GM21360 (cell line): ENCODE measurements around the gene PLB1.
"Not testable (repeated sequence)": the region's sequence is repeated elsewhere in the genome, so short reads cannot be mapped to it uniquely, and the experiment has no call there.

ENCODE experiments used
- ATAC-seq: cut with Tn5 transposase; IDR thresholded peaks from one replicate; pipeline ENCODE4 v1.9.1; 2021; ENCODE audit warnings: mild to moderate bottlenecking, moderate library complexity; ENCODE audit not compliant: unreplicated experiment

PLB1 gene

DNA sequence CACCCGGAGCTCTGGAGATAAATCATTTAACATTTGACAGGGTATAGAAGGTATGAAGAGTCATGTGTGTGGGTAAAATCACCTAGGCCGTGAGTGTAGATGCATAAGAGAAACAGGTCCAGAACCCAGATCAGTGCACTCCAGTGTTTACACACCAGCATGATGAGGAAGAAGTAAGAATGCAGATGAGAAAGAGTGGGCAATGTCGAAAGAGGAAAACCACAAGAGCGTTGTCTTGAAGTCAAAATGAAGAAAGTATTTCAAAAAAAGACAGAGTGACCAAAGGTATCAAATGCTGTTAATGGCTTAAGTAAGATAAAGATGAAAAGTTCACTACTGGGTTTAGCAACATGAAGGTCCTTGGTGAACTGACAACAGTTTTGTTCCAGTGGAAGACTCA, 32.0 kb upstream of the PLB1 start:
- no peak for ATAC-seq

DNA sequence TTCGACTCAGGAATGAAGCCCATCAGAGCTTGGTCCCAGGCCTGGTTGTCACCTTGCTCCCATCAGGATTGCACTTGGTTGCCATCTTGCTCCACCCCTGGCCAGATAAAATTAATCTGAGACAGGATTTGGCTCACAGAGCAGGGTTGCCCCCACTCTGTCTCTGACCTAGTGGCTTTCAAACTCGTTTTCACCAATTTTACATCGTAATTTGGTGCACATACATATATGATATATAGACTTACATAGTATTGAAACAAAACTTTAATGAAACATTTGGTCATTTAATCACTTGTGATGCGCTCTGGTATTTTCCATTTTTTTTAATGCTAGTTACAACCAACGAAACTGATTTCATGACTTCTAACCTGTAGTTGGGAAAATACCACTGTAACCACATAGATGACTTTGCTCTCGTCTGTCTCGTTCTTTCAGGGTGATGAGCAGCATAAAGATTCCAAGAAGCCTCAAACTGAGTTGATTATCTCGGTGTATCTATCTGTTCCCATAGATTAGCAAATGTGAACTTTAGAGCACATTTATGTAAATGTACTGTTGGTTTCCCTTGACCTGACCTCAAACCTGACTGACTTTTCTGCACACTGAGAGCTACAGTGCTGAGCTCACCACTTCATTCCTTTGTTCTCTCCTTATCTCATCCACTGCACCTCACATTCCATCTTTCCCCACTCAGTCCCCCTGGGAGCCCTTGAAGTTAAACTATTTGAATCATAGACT, 30.5 kb upstream of the PLB1 start:
- ATAC-seq: no peak

DNA sequence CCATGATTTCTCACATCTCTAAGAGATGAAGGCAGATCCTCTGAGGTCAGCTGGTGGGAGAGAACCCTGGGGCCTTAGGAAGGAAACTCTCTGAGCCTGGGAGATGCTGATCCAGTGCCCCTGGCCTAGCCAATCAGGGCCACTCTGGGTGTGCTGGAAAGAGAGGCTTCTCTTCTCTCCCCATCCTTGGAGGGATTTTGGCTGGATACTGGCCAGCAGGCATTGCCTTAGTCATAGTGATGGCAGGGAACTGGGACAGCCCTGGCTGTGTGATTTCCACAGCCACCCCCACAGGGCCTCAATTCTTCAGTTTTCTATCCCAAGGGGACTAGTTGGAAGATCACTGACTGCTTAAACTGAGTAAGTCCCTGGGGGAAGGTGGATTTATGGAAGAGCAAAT, 26.6 kb upstream of the PLB1 start:
- ATAC-seq: no peak

DNA sequence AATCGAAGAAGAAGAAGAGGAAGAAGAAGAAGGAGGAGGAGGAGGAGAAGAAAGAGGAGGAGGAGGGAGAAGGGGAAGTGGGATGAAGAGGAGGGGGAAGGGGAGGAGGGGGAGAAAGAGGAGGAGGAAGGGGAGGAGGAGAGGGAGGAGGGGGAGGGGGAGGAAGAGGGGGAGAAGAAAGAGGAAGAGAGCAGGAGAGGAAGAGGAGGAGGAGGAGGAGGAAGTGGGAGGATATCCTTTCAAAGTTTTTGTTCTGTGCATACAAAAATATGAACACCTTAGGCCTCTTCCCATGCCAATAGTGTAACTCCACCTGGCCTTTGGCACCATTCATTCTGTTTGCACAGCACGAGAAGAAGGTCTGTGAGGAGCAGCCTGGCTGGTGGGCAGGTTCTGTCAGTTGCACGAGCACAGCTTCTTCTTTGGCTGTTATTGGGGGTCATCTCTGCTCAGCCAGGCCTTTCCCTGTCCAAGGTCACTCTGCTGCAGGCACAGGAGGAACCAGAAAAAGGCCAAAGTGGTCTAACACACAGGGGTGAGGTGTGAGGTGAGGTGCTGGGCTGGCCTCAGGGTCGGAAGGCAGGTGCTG, 25.8 kb upstream of the PLB1 start:
- no peak for ATAC-seq

DNA sequence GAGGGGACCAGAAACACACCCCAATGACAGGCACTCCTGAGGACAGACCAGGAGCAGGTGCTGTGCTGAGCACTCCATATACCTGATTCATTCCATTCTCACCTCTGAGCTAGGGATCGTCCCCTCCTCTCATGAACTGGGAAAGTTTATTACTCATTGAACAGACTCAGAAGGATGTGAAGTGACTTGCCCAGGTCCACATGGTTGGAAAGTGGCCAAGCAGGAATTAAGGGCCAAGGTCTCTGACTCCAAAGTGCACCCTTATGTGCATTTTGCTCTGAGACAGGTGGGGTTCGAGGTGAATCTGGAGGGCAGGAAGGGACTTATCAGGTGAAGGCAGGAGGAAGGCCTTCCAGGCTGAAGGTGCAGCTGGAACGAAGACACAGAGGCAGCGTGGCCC, 25.1 kb upstream of the PLB1 start:
- ATAC-seq: no peak

DNA sequence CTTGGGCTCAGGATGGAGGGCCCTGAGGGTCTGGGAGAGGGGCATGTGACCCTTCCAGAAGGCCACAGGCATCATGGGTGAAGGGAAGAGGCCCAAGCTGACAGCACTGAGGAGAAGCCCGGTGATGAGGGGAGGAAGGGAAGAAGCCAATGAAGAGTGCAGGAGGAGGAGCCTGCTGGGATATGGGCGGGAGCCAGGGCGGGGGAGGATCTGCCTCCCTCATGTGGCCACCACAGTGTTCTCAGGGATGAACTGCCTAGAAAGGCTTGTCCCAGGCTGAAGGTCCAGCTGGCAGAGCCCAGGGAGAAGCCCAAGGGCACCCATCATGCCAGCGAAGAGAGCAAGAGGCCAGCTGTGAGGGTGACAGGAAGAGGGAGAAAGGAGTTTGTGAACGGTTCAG, 24.6 kb upstream of the PLB1 start:
- no peak for ATAC-seq

DNA sequence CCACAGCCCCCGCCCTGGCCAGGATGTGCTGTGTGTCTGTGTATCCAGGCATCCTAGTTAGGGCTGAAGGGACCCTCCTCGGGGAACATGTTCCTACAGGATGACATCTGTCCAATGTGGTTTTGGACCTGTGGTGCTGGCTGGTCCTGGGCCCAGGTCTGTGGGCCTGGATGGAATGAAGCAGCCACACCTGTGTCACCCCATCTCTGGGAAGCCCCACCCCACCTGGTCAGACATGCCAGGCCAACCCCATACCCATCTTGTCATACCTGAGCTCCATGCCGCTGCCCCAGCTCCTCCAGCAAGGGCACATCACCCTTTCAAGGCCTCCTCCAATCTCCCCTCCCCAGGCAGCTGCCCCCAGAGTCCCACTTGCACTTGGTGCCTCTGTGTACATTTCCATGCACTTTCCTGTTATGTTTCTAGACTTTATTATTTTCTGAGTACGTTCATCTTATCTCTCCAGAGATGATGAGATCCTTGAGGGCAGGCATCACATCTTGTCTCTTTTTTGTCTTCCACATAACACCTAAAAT, 24.1 kb upstream of the PLB1 start:
- ATAC-seq: no peak

DNA sequence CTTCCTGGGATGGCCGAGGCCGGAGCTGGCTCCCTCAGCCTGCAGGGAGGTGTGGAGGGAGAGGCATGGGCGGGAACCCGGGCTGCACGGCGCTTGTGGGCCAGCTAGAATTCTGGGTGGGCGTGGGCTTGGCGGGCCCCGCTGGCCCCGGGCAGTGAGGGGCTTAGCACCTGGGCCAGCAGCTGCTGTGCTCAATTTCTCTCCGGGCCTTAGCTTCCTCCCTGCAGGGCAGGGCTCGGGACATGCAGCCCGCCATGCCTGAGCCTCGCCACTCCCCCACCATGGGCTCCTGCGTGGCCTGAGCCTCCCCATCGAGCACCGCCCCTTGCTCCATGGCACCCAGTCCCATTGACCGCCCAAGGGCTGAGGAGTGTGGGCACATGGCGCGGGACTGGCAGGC, 23.2 kb upstream of the PLB1 start:
- not testable (repeated sequence) for ATAC-seq

DNA sequence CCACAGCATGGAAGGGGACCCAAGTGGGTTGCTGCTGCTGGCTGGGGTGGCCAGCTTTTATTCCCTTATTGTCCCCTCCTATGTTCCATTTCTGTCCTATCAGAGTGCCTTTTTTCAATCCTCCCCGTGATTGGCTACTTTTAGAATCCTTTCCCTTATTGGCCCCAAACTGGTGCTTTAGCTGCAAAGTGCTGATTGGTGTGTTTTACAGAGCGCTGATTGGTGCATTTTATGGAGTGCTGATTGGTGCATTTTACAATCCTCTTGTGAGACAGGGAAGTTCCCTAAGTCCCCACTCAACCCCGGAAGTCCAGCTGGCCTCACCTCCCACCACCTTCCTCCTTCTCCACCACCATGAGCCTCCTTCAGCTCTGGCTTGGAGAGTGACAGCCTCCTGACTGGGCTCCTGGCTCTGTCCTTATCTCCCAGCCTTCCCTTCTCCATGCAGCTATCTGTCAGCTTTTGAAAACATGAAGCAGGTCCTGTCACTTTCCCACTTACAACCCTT, 20.7 kb upstream of the PLB1 start:
- no peak for ATAC-seq

DNA sequence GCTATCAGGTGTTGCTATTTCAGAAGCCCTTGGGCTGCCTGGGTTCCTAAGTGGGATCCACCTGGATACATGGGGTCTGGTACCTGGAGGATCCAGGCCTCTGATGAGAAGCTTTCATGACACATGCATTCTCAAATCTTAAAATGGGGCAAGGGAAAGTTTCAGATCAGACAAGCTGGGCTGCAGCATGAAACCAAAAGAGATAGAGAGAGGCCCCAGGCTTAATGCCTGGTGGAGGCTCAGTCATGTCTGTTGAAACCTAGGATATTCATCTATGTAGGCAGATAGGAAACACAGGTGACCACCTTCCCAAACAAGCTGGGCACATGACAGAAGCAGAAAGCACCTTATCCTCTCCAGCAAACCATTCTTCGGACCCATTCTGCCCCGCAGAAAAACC, 18.8 kb upstream of the PLB1 start:
- ATAC-seq: no peak

DNA sequence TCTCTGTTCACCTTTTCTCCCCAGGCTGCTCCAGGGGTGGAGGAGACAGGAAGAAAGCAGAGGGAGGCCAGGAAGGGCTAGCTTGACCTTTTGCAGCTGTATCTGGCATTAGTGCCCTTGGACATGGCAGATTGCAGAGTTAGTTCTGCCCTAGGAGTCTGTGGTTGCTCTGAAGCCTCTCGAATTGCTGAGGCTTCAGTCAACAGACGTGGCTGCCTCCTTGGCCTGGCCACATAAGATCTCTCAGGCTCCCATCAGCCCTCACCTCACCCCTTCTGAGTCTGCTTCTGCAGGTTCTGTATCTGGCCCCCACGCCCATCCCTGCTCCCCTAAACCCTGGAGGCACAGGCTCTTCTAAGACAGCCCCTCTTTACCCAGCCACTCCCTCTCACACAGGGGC, 18.2 kb upstream of the PLB1 start:
- no peak for ATAC-seq

DNA sequence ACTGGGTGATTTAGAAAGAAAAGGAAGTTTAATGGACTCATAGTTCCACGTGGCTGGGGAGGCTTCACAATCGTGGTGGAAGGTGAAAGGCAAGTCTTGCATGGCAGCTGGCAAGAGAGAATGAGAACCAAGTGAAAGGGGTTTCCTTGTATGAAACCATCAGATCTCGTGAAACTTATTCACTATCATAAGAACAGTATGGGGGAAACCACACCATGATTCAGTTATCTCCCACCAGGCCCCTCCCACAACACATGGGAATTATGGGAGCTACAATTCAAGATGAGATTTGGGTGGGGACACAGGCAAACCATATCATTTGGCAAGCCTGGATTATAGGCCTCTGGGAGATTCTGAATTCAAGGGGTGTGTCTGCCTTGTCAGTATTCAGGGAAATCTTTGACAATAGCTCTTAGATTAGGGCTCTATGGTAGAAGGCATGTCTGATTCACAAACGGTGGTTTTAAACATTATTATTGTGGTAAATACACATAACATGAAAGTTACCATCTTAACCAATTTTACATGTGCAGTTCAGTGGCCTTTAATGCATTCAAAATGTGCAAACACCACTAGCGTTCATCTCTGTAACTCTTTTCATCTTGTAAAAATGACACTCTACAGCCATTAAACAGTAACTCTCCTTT, 15.3 kb upstream of the PLB1 start:
- no peak for ATAC-seq

DNA sequence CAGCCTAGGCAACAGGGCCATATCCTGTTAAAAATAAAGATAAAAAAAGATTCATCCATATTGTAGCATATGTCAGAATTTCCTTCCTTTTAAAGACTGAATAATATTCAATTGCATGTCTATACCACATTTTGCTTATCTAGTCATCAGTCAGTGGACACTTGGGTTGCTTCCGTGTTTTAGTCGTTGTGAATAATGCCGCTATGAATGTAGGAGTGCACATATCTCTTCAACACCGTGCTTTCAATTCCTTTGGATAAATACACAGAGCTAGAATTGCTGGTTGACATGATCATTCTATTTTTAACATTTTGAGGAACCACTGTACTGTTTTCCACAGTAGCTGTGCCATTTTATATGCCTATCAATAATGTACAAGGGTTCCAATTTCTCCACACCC, 14.0 kb upstream of the PLB1 start:
- ATAC-seq: no peak

DNA sequence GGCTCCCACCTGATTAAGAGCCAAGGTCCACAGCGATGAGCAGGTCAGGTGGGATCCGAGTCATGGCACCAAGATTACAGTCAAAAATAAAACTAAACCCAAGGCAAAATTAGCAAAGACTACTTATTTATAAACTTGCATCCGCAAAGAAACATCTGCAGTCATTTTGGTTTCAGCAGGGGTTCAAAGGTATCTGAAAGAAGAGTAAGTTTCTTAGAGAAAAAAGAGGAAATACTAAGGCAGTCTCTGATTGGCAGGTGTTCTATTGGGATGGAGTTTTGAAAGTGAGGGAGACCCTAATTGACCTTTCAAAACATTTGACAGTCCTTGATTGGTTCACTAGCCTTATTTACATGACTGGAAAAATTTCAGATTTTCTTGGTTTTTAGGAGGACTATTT, 11.0 kb upstream of the PLB1 start:
- no peak for ATAC-seq

DNA sequence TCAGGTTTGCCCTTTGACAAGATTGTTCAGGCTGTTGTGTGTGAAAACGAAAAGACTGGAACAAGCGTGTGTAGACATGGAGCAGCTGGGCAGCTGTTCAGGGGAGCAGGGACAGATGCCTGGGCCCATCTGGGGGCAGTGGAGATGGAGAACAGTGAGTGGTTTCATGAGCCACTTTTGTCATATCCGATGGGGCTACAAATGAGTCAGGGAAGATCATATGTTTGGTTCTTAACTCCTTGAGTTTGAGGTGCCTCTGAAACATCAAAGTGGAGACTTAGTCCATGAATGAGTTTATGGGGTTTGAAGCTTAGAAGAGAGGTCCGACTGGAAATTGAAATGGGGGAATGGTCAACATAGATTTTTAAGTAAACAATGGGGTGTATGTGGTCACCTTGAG, 9.3 kb upstream of the PLB1 start:
- ATAC-seq: no peak

DNA sequence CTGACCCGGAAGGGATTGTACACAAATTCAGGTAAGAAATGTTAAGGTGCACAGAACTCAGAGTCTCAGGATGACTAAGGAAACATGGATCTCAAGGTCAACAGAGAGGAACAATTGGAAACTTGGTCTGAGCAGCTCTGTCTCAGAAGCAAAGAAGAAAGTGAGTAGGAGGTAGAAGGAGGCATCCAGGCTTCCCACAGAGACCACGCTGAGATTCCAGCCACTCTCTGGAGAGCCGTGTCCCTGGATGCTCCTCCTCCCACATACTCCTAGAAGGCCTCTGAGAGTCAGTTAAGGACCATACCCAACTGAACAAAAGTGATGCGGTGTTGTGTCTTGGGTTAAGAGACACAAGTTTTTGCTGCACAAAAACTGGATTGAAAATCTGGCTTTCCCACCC, 8.6 kb upstream of the PLB1 start:
- ATAC-seq: no peak

DNA sequence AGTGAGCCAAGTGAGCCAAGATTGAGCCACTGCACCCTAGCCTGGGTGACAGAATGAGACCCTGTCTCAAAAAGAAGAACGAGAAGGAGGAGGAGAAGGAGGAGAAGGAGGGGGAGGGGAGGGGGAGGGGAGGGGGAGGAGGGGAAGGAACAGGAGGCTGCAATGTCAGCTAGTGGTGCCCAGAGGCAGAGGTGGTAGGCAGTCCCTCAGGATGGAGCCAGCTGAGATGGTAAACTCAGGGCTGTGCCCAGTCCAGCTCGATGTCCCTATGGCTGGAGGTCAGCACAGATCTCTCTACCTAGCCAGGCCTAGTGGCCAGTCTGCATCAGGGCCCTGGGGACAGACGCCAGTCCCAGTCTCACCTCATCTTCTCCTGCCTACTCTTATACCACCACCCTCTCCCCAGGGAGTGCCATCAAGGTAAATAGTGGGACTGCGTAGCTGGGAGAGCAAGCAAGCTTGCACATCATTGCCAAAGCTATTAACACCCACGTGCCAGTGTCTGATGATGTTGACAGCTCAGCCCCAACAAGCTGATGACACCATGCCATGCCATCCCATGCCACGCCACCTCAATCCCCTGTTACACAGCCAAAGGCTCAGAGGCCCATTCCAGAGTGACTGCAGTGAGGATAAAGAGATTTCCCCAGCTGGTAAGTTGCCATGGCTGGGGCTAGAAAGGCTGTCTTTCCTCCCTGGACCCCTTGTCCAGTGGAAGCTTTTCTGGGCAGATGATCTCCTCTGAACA, 7.6 kb upstream of the PLB1 start:
- ATAC-seq: no peak

DNA sequence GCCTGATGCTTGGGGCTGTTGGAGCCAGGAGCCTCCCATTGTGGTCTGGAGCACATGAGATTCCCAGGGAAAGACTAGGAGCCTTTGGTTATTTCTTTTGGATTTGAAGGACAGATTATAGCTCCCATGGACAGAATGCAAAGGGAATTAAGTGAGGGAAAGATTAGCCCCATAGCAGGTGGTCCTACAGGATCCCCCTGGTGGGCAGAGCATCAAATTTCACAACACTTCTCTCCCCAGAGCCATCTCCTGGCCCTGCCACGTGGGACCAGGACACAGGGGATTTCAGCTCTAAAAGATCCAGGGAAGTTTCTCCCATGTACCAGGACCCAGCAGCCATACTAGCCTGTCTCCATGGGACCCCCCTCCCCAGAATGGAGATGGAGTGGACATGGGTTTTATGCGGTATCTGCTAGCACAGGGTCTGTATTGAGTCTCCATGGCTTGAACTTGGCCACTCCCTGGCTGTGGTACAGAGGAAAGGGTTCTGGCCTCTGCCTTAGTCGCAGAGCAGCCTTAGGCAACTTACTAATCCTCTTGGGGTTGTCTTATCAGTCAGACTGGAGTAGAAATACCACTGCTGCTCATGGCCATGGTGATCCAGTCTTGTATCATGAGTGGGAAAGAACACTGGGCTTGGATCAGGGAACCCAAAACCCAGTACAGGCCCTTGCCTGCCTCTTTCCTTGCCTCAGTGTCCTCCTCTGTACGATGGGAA, 6.8 kb upstream of the PLB1 start:
- no peak for ATAC-seq

DNA sequence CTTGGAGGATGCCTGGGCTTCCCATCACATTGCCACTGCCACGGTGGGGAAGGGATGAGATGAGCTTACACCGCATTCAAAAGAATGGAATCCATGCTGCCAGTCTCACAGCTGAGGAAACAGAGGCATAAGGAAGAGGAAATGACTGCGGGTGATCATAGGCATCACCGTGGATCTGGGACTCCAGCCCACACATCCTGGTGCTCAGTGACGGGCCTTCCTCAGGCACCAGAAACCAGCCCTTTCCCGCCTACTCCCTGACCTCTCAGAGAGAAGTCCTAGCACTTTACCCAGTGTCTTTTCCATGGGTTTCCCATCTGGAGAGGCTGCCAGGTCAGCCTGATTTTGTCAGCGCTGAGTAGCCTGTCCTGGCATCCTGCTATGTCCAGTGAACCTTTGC, 5.3 kb upstream of the PLB1 start:
- ATAC-seq: no peak

DNA sequence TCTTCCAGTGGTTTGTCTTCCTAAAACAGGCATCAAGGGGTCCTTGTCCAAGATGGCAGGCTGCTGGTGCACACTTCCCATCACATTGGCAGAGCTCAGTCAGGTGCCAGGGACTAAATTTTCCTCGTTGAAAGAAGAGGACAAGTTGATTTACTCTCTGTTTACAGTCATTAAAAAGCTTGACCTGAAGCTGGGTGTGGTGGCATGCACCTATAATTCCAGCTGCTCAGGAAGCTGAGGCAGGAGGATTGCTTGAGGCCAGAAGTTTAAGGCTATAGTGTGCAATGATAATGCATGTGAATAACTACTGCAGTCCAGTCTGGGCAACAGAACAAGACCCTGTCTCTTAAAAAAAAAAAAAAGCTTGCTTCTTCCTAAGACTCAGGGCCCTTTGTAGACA, 3.6 kb upstream of the PLB1 start:
- no peak for ATAC-seq

DNA sequence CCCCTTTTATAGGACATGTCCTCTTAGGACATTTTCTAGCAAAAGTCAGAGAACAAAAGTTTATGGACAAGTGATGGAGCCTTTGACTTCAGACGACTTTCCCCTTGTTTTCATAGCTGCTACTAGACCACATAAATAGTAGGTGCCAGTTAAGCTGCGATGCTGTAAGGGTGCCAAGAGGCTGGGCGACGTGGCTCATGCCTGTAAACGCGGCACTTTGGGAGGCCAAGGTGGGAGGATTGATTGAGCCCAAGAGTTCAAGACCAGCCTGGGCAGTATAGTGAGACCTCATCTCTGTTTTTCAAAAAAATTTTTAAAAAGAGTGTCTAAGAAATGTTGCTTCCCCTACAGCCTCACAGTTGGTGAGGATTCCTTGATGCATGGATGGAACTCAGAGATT, 2.2 kb upstream of the PLB1 start:
- ATAC-seq: no peak
